ENCODE measurements around the gene YWHAQ.

GRCh38 chr2:9595746-9596145 is 35.1 kb downstream of the YWHAQ start:
- no peak for TF ChIP-seq POLR2A (IDR thresholded peaks at IDR 0.05)
- TF ChIP-seq CTCF (IDR thresholded peaks at IDR 0.05): no peak
- TF ChIP-seq POLR2AphosphoS5 (IDR thresholded peaks at IDR 0.05): no peak

All from breast epithelium (tissue), 3 donors.